ENCODE measurements around the gene ESR2. TPM values are rescaled to one million over a fixed set of nuclear protein-coding genes. Genes with fewer than 3 reads are reported as not detected.

The ESR2 gene
- total RNA-seq, 1 experiment from 2014 or later = not detected

DNA sequence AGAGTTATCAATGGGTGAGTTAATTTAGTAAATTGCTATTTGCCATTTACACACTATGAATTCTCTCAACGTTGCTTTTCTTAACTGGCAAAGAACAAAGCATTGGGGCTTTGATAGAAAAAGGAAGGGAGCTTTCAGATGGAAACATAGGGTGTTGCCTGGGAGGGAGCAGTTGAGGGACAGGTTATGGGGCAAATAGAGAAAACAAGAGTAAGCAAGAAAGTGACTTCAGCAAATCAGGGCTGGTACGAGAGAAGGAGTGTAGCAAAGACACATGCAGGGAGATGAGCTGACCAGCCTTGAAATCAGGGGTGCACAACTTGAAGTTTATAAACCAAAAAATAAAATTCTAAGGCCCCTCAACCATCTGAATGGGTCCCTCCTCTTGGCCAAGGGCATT lies 15.7 kb downstream of the ESR2 start:
- no peak for DNase-seq (ENCODE audit: low spot score)
- in situ Hi-C loops (cut with HindIII; ENCODE audit: low sequenced_read_pairs) = no loop called here

DNA sequence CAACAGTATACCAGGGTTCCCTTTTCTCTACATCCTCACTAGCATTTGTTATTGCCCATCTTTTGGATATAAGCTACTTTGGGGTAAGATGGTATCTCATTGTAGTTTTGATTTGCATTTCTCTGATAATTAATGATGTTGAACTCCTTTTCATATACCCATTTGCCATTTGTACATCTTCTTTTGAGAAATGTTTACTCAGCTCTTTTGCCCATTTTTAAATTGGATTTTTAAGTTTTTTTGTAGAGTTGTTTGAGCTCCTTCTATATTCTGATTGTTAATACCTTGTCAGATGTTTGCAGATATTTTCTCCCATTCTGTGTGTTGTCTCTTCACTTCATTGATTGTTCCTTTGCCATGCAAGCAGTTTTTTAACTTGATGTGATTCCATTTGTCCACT lies 22.2 kb downstream of the ESR2 start:
- in situ Hi-C loops (cut with HindIII; ENCODE audit: low sequenced_read_pairs) = no loop called here
- no peak for DNase-seq (ENCODE audit: low spot score)

DNA sequence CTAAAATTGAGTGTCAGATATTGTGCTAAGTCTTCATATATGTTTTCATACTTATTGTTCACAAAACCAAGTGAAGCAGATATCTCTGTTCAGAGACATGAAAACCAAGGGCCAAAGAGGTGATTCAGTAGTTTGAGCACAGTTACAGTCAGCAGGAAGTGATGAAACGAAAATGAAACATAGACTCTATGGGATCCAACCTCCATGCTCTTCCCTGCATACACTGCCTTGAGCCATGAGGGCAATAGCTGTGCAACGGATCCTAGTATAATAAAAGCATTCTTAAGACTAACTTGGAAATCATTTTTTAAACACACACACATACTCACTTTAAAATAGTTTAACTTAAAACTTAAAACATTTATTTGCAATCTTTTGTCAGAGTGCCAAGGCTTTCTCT lies 27.9 kb downstream of the ESR2 start:
- no peak for DNase-seq (ENCODE audit: low spot score)
- in situ Hi-C loops (cut with HindIII; ENCODE audit: low sequenced_read_pairs) = no loop called here

DNA sequence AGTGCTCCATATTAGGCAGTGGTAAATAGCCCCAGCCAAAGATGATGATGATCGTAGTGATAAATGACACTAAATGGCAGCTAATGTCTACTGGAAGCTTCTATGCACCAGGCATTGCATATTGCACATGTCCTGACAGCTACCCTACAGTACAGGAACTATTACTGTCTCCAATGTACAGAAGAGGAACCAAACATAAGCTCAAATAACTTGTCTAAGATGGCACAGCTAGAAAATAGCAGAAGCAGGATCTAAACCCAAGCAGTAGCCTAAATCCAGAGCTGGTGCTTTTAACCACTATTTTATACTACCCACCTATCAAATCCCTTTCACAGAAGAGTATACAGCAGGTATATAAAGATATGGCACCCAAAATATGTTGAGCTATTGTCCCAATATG lies 28.9 kb downstream of the ESR2 start:
- no peak for DNase-seq (ENCODE audit: low spot score)
- in situ Hi-C loops (cut with HindIII; ENCODE audit: low sequenced_read_pairs) = no loop called here

DNA sequence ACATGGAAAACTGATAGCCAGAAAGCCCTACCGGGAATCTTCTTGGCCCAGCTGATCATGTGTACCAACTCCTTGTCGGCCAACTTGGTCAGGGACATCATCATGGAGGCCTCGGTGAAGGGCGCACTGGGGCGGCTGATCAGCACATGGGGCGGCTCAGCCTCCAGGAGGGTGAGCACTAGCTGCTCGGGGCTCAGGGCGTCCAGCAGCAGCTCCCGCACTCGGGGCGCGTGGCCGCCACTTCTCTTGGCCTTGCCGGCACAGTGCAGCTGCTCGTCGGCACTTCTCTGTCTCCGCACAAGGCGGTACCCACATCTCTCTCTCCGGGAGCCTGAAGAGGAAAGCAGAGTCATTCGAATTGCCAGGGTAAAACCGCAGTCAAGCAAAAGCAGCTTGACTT lies 33.8 kb downstream of the ESR2 start:
- DNase-seq (ENCODE audit: low spot score) = no peak
- in situ Hi-C loops (cut with HindIII; ENCODE audit: low sequenced_read_pairs) = no loop called here

DNA sequence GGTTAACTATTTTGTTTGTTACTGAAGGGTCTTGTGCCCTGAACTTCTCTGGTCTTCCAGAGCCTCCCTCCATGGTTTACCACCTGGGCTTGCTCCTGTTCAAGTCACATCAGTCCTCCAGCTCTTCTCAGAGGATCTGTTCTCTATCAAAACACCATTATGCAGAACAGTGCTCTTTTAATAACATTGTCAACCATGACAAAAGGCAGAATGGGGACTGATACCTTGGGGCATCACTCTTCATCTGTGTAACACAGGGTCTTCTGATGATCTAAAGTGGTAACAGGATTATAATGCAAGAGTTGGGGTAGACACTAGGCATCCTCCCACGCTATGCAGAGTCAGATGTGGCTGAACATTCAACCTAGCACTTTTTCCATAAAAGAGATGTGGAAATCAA lies 38.4 kb downstream of the ESR2 start:
- no peak for DNase-seq (ENCODE audit: low spot score)
- in situ Hi-C loops (cut with HindIII; ENCODE audit: low sequenced_read_pairs) = no loop called here

DNA sequence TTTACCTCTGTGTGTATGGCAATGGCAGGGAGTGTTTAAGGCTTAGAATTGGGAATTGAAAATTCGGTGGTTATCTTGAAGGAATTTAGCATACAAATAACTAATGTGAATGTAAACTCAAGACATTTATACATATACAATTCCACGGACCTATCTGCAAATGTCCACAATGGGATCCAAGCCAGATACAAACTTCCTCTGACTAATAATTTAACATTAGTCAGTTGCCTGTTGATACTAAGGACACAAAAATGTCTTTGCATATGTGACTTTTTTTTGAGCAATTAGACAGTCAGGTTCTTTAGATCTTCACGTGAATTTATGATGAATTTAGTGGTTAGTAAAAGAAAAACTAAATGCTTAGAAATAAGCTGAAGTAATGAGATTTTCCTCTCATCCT lies 40.5 kb downstream of the ESR2 start:
- in situ Hi-C loops (cut with HindIII; ENCODE audit: low sequenced_read_pairs) = no loop called here
- no peak for DNase-seq (ENCODE audit: low spot score)

DNA sequence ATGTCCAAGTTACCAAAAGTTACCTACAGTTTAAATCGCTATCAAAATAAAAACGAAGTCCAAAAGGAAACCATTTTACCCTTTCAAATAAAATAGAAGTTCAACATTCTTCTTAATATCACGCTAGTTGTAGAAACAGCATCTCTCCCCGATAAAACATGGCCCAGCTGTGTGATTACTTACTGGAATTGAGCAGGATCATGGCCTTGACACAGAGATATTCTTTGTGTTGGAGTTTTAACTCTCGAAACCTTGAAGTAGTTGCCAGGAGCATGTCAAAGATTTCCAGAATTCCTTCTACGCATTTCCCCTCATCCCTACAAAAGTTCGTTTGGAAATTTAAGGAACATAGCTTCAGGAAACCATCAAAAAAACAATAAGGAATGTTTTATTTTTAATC lies 44.8 kb downstream of the ESR2 start:
- no peak for DNase-seq (ENCODE audit: low spot score)
- in situ Hi-C loops (cut with HindIII; ENCODE audit: low sequenced_read_pairs) = no loop called here

DNA sequence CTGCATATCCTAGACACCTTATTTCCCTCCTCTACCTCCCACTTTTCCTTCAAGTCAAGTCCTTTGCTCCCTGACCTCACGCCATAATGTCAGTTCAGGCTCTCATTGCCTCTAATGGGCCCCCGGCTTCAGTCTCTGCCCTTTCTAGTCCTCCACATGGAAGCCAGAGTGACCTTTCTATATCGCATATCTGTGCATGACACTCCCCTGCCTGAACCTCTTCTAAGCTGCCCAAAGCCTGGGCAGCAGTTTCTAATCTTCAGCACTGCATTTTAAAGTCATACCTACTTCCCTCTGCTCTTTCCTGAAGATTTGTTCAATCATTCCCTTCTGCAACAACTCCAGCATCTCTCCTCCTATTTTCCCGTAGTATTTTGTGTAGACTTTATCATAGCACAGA lies 45.5 kb downstream of the ESR2 start:
- DNase-seq (ENCODE audit: low spot score) = no peak
- in situ Hi-C loops (cut with HindIII; ENCODE audit: low sequenced_read_pairs) = no loop called here

DNA sequence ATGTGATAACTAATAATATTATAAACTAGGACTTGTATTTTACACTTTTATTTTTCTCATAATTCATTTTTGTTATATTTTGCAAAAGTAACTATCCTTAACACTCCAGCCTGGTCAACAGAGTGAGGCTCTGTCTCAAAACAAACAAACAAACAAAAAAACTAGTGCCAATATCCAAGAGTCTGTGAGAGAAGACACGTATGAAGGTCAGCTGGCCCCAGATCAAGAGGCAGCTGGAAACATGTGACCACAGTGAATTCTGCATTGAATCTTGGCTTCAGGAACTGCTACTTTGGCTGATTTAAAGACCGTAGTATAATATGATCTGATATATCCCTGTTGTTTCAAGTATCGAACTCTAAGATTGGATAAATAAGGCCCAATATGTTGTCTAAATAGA lies 47.0 kb downstream of the ESR2 start:
- DNase-seq (ENCODE audit: low spot score) = no peak
- in situ Hi-C loops (cut with HindIII; ENCODE audit: low sequenced_read_pairs) = no loop called here

DNA sequence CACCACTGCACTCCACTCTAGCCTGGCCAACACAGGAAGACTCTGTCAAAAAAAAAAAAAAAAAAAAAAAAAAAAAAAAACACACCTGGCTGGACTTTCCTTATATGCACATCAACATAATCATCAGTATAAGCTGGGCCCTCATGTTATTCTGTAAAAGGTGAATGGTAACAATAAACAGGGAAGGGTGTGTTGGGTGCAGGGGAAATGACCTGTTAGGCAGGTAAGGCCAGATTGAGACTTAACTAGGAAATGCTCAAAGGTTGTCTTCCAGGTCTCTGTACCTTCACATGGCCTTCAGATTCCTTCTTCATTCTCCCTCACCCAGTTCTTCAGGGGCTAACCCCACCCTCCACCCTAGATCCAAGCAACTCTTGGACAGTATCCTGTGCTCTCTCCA lies 47.5 kb downstream of the ESR2 start:
- DNase-seq (ENCODE audit: low spot score) = no peak
- in situ Hi-C loops (cut with HindIII; ENCODE audit: low sequenced_read_pairs) = no loop called here

DNA sequence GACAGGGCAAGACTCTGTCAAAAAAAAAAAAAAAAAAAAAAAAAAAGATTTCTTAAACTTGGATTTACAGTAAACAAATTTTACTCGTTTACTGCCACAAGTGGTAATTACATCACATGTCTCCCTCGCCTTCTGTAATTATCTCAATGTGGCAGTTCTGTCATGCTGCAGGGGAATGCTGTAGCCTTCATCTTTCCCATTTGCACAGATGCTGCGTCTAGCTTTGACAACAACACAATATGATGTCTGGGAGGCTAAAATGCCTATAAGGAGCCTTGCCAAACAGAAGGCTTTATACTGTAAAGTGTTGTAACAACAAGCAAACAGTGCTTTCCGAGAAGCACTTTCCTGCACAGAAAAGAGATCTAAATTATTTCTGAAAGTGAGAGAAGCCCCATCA lies 48.7 kb downstream of the ESR2 start:
- in situ Hi-C loops (cut with HindIII; ENCODE audit: low sequenced_read_pairs) = no loop called here
- DNase-seq (ENCODE audit: low spot score) = no peak

DNA sequence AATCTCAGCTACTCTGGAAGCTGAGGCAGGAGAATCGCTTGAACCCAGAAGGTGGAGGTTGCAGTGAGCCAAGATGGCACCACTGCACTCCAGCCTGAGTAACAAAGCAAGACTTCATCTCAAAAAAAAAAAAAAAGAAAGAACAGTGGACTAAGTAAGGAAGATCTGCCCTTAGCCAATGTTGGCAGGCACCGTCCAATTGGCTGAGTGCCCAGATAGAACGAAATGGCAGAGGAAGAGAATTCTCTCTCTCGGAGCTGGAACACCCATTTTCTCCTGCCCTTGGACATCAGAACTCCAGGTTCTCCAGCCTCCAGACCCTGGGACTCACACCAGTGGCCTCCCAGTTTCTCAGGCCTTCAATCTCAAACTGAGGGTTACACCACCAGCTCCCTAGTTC lies 49.9 kb downstream of the ESR2 start:
- DNase-seq (ENCODE audit: low spot score) = peak; percentile 30
- in situ Hi-C loops (cut with HindIII; ENCODE audit: low sequenced_read_pairs) = no loop called here

DNA sequence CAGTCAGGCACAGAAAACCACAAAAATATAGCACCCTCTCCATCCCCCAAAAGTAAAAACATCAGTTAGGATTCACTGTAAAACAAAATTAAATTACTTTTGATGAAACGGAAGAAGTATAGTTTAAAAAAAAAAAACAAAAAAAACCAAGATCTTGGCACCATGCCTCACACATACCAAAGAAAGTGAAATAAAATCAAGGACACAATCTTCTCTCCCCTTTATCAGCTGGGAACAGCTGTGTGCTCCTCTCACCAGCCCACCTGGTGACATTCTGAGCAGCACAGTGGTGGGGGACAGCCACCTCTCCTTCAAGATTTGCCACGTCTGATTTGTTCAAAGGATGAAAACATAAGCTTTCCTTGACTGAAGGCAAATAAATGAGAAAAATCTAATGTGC lies 55.5 kb downstream of the ESR2 start:
- DNase-seq (ENCODE audit: low spot score) = no peak
- in situ Hi-C loops (cut with HindIII; ENCODE audit: low sequenced_read_pairs) = no loop called here

DNA sequence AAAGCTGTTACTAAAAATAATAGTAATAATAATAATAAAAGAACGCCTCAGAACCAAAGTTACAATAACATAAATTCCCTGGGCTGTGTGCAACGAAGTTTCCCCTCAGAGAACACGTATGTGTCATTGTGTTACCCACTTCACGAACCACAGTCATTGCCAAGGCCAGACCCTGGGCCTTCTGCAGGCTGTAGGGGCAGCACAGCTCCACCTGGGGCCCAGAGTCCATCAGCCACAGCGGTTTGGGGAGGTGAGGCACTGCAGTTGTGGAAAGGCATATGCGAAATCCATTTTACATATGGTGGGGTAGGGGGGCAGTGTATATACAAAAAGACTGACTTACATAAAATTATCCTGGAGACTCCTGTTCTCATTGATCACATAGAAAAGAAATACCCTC lies 56.1 kb downstream of the ESR2 start:
- in situ Hi-C loops (cut with HindIII; ENCODE audit: low sequenced_read_pairs) = no loop called here
- DNase-seq (ENCODE audit: low spot score) = no peak

DNA sequence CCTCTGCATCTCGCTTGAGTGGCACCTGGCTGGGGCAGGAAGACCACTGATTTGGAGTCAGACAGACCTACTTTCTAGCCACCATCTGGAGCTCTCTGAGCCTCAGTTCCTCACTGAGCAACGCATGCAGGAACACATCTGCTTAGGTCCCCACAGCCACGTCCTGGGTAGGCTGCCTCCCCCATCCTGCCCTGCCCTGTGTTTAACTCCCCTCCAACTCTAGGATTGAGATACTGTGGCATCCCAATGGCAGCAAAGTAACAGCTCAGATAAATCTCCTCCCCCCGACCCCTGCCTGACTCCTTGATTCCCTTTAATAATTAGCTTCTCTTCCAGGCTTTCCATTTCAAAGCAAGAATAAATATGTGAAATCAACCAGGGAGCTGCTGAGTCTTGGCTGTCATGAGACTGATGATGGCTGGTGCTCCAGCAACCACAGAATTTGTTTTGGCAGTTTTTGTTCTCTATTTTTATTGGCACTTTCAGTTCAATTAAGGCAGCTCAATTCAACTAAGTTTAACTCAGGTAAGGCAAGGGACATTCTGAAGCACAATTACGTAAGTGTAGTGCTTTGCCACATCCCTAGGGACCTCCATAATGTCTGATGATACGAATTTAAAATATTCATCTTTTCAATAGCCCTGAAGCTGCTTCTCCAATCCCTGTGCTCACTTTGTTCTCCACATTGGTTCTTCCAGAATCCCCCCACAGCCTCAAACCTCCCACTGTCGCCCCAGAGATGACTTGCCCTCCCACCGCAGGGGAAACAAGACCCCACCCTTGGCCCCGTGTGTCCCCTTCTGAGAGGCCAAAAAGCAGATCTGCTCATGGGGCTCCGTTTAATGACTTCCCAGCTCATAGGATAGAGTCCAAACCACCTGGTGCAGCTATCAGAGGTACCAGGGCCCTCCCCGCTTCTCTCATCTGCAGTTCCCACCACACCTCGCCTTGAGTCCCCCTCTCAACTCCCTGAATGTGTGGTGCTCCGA lies 58.2 kb downstream of the ESR2 start:
- no peak for DNase-seq (ENCODE audit: low spot score)
- in situ Hi-C loops (cut with HindIII; ENCODE audit: low sequenced_read_pairs) = no loop called here

DNA sequence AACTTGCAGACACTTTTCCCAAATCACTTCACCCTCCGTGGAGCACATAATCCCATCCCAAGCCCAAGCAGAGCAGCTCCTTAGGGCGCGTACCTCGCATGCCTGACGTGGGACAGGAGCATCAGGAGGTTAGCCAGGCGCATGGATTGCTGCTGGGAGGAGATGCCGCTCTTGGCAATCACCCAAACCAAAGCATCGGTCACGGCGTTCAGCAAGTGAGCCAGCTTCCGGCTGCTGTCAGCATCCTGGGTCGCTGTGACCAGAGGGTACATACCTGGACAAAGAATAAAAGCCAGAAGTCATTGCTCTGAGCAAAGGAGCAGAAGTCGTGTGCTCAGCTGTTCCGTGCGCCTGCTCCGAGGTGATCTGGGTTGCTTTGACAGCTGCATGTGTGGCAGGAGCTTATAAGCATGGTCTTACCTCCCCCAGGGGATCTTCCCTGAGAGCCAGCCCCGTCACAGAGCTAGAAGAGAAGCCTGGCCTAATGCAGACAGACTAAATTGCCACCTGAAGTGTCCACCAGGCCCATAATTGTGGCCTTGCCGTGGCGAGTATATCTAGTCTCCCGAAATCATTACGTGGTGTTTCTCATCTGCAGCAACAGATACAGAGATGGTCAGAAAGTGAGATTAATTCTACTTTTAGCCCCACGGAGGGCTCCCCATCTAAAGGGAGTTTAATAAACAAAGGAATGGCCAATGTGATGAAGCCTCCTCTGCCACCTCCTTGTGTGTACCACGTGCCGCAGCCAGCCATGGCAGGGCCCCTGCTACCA lies 59.1 kb downstream of the ESR2 start:
- DNase-seq (ENCODE audit: low spot score) = peak; percentile 61
- in situ Hi-C loops (cut with HindIII; ENCODE audit: low sequenced_read_pairs) = no loop called here

DNA sequence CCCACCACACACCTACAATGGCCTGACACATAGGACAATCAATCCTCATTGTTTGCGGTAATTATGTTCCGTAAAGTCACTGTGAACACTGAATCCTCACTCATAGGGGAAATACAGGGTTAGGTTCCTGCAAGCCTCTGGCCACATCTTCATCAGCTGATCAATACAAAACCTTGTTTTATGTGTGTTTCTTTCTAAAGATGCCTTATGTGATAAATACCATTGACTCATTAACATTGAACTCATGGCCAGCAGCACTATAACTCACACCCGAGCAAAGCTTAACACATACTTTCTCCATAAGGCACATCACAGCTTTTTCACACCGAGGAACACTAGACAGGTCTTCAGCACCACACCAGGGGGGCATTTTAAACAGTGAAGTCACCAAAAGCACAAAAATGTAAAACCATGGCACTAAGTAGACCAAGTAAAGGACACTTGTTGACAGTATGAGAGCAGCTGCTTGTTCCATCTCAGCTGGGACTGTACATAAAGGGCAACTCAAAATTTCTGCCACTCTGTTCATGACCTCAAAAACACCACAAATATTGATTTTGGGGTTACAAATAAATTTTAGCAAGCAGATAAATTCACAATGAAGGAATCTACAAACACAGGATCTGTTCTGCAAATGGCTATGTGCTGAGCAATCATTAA lies 60.5 kb downstream of the ESR2 start:
- in situ Hi-C loops (cut with HindIII; ENCODE audit: low sequenced_read_pairs) = no loop called here
- no peak for DNase-seq (ENCODE audit: low spot score)

DNA sequence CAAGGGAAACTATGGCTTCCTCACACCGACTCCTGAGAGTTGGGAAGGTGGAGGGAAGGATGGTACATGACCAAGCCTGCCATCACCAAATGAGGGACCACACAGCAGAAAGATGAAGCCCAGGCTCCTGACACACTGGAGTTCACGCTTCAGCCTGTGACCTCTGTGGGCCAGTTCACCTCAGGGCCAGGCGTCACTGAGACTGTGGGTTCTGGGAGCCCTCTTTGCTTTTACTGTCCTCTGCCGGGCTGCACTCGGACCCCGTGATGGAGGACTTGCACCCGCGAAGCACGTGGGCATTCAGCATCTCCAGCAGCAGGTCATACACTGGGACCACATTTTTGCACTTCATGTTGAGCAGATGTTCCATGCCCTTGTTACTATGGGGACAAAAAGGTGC lies 61.2 kb downstream of the ESR2 start:
- in situ Hi-C loops (cut with HindIII; ENCODE audit: low sequenced_read_pairs) = no loop called here
- DNase-seq (ENCODE audit: low spot score) = no peak
